Measurements from ENCODE around the gene HSD3B2.

HSD3B2 gene

DNA sequence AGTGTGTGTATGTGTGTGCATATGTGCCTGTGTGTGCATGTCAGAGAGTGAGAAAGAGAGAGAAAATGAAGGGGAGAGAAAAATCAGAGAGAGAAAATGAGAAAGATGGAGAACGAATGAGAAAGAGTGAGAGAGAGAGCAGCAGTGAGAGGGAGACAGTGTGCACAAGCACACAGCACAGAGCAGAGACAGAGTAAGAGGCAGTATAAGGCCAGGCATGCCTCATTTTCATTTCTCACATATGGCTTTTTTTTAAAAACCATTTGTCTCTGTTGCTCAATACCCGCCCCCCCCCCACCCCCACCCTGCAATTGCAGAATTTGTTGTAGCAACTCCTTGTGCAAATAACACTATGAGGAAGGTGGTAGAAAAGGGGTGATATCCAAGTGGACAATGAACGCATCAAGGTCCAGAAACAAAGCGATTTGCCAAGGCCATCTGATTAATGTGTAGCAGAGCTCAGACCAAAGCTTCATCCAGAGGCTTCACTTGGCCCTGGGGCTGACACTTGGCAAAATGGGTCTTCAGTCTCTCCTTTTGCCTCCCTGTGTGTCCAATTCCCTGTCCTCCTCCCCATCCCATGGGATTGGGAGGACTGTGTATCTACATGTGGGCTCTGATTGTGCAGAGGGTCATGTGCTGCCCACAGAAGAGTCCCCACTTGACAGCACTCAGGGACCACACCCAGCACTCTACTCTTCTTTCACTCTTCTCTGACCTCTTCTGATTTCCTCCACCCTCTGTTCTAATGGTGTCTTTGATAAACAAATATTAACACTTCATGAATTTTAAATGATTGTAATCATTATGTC lies 53.1 kb downstream of the HSD3B2 start:
- no peak overlapping the region for H3K9ac ChIP-seq (ENCODE audit: low read length)
- no peak overlapping the region for H3K4me3 ChIP-seq (ENCODE audit: low read length)
- no peaks in the 10 kb centered on the region for H3K9me3 ChIP-seq (ENCODE audit: control insufficient read depth, low read length)
- H3K4me1 ChIP-seq (ENCODE audit: control insufficient read depth, insufficient read depth, low read length): no peaks in the 10 kb centered on the region
- H3K36me3 ChIP-seq (ENCODE audit: control insufficient read depth, insufficient read depth, low read length): no peaks in the 10 kb centered on the region
- peaks cover 7% of the 10 kb centered on the region for H3K27me3 ChIP-seq (ENCODE audit: control insufficient read depth, insufficient read depth, low read length)

GRCh38 chr1:119469741-119470140 lies 54.8 kb downstream of the HSD3B2 start:
- Histone ChIP-seq H3K4me1 (ENCODE audit: control insufficient read depth, insufficient read depth, low read length) (no peaks in the 10 kb centered on the region), H3K36me3 (ENCODE audit: control insufficient read depth, insufficient read depth, low read length) (no peaks in the 10 kb centered on the region), H3K4me3 (ENCODE audit: low read length) (no peak overlapping the region), H3K9me3 (ENCODE audit: control insufficient read depth, low read length) (no peaks in the 10 kb centered on the region), H3K9ac (ENCODE audit: low read length) (no peak overlapping the region), H3K27me3 (ENCODE audit: control insufficient read depth, insufficient read depth, low read length) (peaks cover 7% of the 10 kb centered on the region)

DNA sequence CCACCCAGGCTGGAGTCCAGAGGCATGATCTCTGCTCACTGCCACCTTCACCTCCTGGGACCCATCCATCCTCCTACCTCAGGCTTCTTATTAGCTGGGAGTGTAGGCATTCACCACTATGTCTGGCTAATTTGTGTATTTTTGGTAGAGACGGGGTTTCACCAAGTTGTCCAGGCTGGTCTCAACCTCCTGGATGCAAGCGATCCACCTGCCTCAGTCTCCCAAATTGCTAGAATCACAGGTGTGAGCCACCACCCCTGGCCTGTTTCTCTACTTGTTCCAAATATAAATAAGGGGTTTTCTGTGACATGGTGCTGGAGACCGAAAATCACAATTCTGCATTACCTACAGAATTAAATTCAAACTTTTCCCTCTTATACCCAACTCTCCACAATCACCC lies 55.4 kb downstream of the HSD3B2 start:
- Histone ChIP-seq H3K9me3 (ENCODE audit: control insufficient read depth, low read length) (no peaks in the 10 kb centered on the region), H3K9ac (ENCODE audit: low read length) (no peak overlapping the region)

DNA sequence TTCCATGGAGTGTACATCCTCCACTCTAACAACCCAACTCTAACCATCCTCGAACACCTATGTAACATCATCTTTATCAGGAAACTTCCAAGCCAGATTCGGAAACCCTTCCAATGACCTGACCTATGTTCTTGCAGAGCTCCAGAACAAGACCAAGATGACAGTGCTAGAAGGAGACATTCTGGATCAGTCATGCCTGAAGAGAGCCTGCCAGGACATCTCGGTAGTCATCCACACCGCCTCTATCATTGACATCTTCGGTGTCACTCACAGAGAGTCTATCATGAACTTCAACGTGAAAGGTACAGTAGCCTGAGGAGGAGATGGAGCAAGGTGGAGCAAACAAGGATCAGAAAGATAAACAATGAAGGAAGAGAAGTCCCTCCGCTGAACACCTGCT lies 56.0 kb downstream of the HSD3B2 start:
- Histone ChIP-seq H3K4me3 (ENCODE audit: low read length) (no peak overlapping the region), H3K27me3 (ENCODE audit: control insufficient read depth, insufficient read depth, low read length) (peaks cover 10% of the 10 kb centered on the region), H3K9ac (ENCODE audit: low read length) (no peak overlapping the region), H3K4me1 (ENCODE audit: control insufficient read depth, insufficient read depth, low read length) (no peaks in the 10 kb centered on the region), H3K36me3 (ENCODE audit: control insufficient read depth, insufficient read depth, low read length) (no peaks in the 10 kb centered on the region), H3K9me3 (ENCODE audit: control insufficient read depth, low read length) (no peaks in the 10 kb centered on the region)

More for the DNA sequence above, 55.4 kb downstream of the HSD3B2 start:
- Histone ChIP-seq H3K36me3 (ENCODE audit: control insufficient read depth, insufficient read depth, low read length) (no peaks in the 10 kb centered on the region), H3K27me3 (ENCODE audit: control insufficient read depth, insufficient read depth, low read length) (peaks cover 7% of the 10 kb centered on the region), H3K4me3 (ENCODE audit: low read length) (no peak overlapping the region), H3K4me1 (ENCODE audit: control insufficient read depth, insufficient read depth, low read length) (no peaks in the 10 kb centered on the region)

DNA sequence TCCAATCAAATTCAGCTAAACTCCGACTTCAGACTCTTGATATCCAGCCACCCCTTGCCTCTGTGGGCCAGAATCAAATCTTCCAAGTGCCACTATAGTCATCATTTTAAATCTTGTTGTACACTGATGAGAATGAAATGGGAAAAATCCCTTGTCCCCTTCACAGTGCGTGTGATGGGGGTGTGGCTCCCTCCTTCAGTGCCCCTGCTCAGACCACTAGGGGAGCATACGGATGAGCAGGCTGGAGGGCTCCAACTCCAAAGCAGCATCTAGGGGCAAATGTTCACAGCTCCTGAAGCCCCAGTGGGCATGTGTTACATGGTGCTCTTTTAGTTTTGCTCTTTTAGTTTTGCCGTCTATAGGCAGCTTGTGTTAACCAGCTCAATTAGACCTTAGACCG lies 56.6 kb downstream of the HSD3B2 start:
- H3K4me1 ChIP-seq (ENCODE audit: control insufficient read depth, insufficient read depth, low read length): no peaks in the 10 kb centered on the region
- no peak overlapping the region for H3K4me3 ChIP-seq (ENCODE audit: low read length)
- H3K27me3 ChIP-seq (ENCODE audit: control insufficient read depth, insufficient read depth, low read length): peaks cover 12% of the 10 kb centered on the region
- no peak overlapping the region for H3K9ac ChIP-seq (ENCODE audit: low read length)
- H3K36me3 ChIP-seq (ENCODE audit: control insufficient read depth, insufficient read depth, low read length): no peaks in the 10 kb centered on the region
- H3K9me3 ChIP-seq (ENCODE audit: control insufficient read depth, low read length): no peaks in the 10 kb centered on the region

DNA sequence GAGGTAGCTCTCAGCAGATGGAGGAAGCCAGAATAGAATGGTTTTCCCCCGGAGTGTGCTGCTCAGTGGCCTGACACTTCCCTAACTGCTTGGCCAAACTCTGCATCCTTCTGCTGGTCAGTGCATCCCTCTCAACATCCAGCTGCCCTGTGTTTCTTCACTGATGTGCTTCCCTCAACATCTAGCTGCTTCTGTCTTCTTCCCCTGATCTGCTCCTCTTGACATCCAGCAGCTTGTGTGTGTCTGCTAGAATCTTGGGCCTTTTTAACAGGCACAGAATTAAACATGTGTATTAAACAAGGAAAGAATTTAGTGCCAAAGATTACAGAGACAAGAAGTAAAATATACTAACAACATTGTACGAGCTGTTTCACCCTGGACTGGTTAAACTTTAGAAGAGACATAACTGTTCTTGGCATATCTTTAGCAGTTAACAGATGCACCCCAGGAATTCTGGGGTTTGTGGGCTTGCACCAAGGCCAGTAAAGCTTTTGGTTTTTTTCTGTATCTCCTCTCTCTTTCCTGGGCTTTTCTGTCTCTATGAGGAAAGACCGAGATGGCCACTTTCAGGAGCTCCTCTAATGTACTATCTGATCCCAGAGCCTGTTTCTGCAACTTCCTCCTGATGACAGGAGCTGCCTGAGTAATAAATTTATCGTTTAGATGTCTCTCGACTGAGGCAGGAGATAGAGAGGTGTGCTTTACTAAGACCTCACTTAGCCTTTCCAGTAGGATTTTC lies 57.3 kb downstream of the HSD3B2 start:
- Histone ChIP-seq H3K9ac (ENCODE audit: low read length) (no peak overlapping the region), H3K4me1 (ENCODE audit: control insufficient read depth, insufficient read depth, low read length) (no peaks in the 10 kb centered on the region), H3K27me3 (ENCODE audit: control insufficient read depth, insufficient read depth, low read length) (peaks cover 12% of the 10 kb centered on the region), H3K4me3 (ENCODE audit: low read length) (no peak overlapping the region), H3K9me3 (ENCODE audit: control insufficient read depth, low read length) (no peaks in the 10 kb centered on the region), H3K36me3 (ENCODE audit: control insufficient read depth, insufficient read depth, low read length) (no peaks in the 10 kb centered on the region)
